OCI-LY7 (cell line): Measurements from ENCODE around the gene KCNN1. TPM values are rescaled to one million over a fixed set of nuclear protein-coding genes. Genes with fewer than 3 reads are reported as not detected.
A peak's percentile ranks its signal among the peaks of the same experiment; 100 is the strongest.
"Not testable (repeated sequence)": the region's sequence is repeated elsewhere in the genome, so short reads cannot be mapped to it uniquely, and the experiment has no call there.

Experiments
- BruUV-seq: library from RNA; stranded (reverse); fragments of 400-500 nt; replicated peaks from 2 replicates; lab custom pipeline; 2021; lab: Mats Ljungman, UMichigan
- CTCF ChIA-PET: fragments of 300-600 bp; sonication (Branson Sonifier 250); formaldehyde crosslinking; loops from one replicate; lab custom pipeline; 2022; ENCODE audit warnings: antibody characterized with exemption; ENCODE audit not compliant: unreplicated experiment; lab: Charles Lee
- POLR2A ChIA-PET: fragments of 300-600 bp; sonication (Branson Sonifier 250); formaldehyde crosslinking; loops from one replicate; lab custom pipeline; 2022; ENCODE audit warnings: antibody characterized with exemption; lab: Charles Lee
- DNase-seq: peaks from one replicate; pipeline ENCODE4 v3.0.0-alpha.2; 2015; ENCODE audit warnings: low spot score
- H2AFZ ChIP-seq: fragments of 200-600 bp; sonication (generic), shearing (Covaris generic); 2 replicates; pipeline ENCODE4 v1.6.1; 2014; ENCODE audit warnings: mild to moderate bottlenecking, antibody characterized with exemption, low read length, moderate library complexity
- H3K27ac ChIP-seq: fragments of 200-600 bp; sonication (generic); 2 replicates; pipeline ENCODE4 v1.5.1; 2014; ENCODE audit warnings: mixed run types, low read depth, mild to moderate bottlenecking, moderate library complexity, low read length, inconsistent platforms; ENCODE audit not compliant: poor library complexity, severe bottlenecking
- H3K36me3 ChIP-seq: fragments of 200-600 bp; sonication (generic); 2 replicates; pipeline ENCODE4 v1.6.1; 2014; ENCODE audit warnings: mild to moderate bottlenecking, antibody characterized with exemption, low read length, moderate library complexity, mixed read lengths; ENCODE audit not compliant: insufficient read depth
- H3K4me1 ChIP-seq: fragments of 200-600 bp; sonication (generic); 2 replicates; pipeline ENCODE4 v1.5.1; 2014; ENCODE audit warnings: mild to moderate bottlenecking, low read length; ENCODE audit not compliant: insufficient read depth, poor library complexity, severe bottlenecking
- H3K4me2 ChIP-seq: fragments of 200-600 bp; sonication (generic); 2 replicates; pipeline ENCODE4 v1.6.1; 2014; ENCODE audit warnings: mild to moderate bottlenecking, low read length
- H3K4me3 ChIP-seq: fragments of 200-600 bp; sonication (generic); 2 replicates; pipeline ENCODE4 v1.5.1; 2014; ENCODE audit warnings: mild to moderate bottlenecking, low read depth, low read length; ENCODE audit not compliant: poor library complexity, severe bottlenecking
- H3K79me2 ChIP-seq: fragments of 200-600 bp; sonication (generic); 2 replicates; pipeline ENCODE4 v1.6.1; 2016; ENCODE audit warnings: low read depth, mild to moderate bottlenecking, low read length, moderate library complexity, mixed read lengths; ENCODE audit not compliant: insufficient read depth
- H3K9me2 ChIP-seq: fragments of 200-600 bp; sonication (generic); 2 replicates; pipeline ENCODE4 v1.6.1; 2016; ENCODE audit warnings: mild to moderate bottlenecking, low read length, mixed read lengths; ENCODE audit not compliant: insufficient read depth
- H3K9me3 ChIP-seq: fragments of 200-600 bp; sonication (generic); 2 replicates; pipeline ENCODE4 v1.6.1; 2014; ENCODE audit warnings: mild to moderate bottlenecking, mixed run types, low read length, mixed read lengths
- H4K20me1 ChIP-seq: fragments of 200-600 bp; sonication (generic); 2 replicates; pipeline ENCODE4 v1.6.1; 2014; ENCODE audit warnings: mild to moderate bottlenecking, antibody characterized with exemption, low read length, moderate library complexity, mixed read lengths; ENCODE audit not compliant: insufficient read depth
- CTCF ChIP-seq: fragments of 200-600 bp; sonication (generic); conservative IDR thresholded peaks from 2 replicates; pipeline ENCODE4 v1.5.1; 2014; ENCODE audit warnings: mild to moderate bottlenecking, antibody characterized with exemption, low read length, moderate library complexity, mixed read lengths
- EZH2phosphoT487 ChIP-seq: fragments of 200-600 bp; sonication (generic); IDR thresholded peaks from 2 replicates; pipeline ENCODE4 v1.6.1; 2018; ENCODE audit warnings: low read depth, borderline replicate concordance, mild to moderate bottlenecking, mixed run types, antibody characterized with exemption, low read length, moderate library complexity, mixed read lengths
- intact Hi-C: fragments of 100-400 bp; cut with micrococcal nuclease; formaldehyde crosslinking; loops from one replicate; pipeline ENCODE4 v1.10.0; 2022; ENCODE audit not compliant: unreplicated experiment
- total RNA-seq, 2 experiments: library from RNA; depleted of rRNA in 1 of 2; stranded (reverse); fragments of >200 nt in 1 of 2; shearing (Covaris generic) in 1 of 2; gene quantifications; 2 replicates each; pipeline ENCODE4 v1.2.3, GENCODE V29; 2014 to 2022

The KCNN1 gene
- total RNA-seq, 2 experiments from 2014 or later, result 0.57 to 1.1 TPM

GRCh38 chr19:18029617-18030338 is 62.9 kb downstream of the KCNN1 start:
- H2AFZ ChIP-seq, result no peak overlapping the region
- POLR2A ChIA-PET, result no interaction called here

GRCh38 chr19:18031401-18031800 is 64.5 kb downstream of the KCNN1 start:
- H3K79me2 ChIP-seq, H3K9me3 ChIP-seq, DNase-seq, H3K4me3 ChIP-seq, CTCF ChIA-PET, H3K9me2 ChIP-seq, H3K36me3 ChIP-seq, BruUV-seq, H2AFZ ChIP-seq, intact Hi-C loops, POLR2A ChIA-PET, H4K20me1 ChIP-seq, H3K27ac ChIP-seq: not testable (repeated sequence)
- Histone ChIP-seq H3K4me2 (peak overlapping the region; percentile 16; the same call in 1 of the 2 replicates), H3K4me1 (peaks cover 14% of the 10 kb centered on the region)

More at GRCh38 chr19:18029617-18030338, 62.9 kb downstream of the KCNN1 start:
- no peak overlapping the region for H3K4me2 ChIP-seq
- intact Hi-C loops, result no loop called here
- no peak for DNase-seq
- H3K4me3 ChIP-seq, result no peak overlapping the region
- no peaks in the 10 kb centered on the region for H3K9me3 ChIP-seq
- no peak overlapping the region for H3K27ac ChIP-seq
- H3K79me2 ChIP-seq, result no peaks in the 10 kb centered on the region
- no peaks in the 10 kb centered on the region for H3K36me3 ChIP-seq
- no peaks in the 10 kb centered on the region for H3K9me2 ChIP-seq
- H4K20me1 ChIP-seq, result no peaks in the 10 kb centered on the region
- peaks cover 15% of the 10 kb centered on the region for H3K4me1 ChIP-seq
- CTCF ChIA-PET, result no interaction called here
- BruUV-seq, result no TSS peak
- no peak for TF ChIP-seq EZH2phosphoT487
- no peak for TF ChIP-seq CTCF

DNA sequence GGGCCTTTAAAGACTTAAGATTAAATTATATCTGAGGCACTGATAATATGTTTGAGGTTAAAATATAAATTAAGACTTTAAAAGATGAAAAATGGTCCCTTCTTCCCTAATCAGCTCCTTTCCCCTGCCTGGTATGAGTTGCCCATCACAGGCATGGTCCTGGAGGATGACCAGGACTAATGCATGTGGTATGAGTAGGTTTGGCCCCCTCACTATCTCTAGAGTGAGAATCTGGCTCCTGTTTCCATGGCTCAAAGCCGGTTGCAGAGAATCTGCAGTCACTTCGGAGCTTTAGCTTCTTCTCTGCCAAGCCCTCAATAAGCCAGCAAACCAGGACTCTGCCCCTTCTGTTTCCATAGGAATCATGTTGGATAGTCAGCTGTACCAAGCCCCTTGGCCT is 65.2 kb downstream of the KCNN1 start:
- POLR2A ChIA-PET, H3K9me2 ChIP-seq, H3K79me2 ChIP-seq, H3K4me3 ChIP-seq, H3K9me3 ChIP-seq, DNase-seq, H2AFZ ChIP-seq, intact Hi-C loops, H3K4me2 ChIP-seq, H3K27ac ChIP-seq, H3K36me3 ChIP-seq, CTCF ChIA-PET, H4K20me1 ChIP-seq, BruUV-seq: not testable (repeated sequence)
- peaks cover 14% of the 10 kb centered on the region for H3K4me1 ChIP-seq
